Embryonic facial prominence (tissue), 1 donor: ENCODE data around the gene ZNF420.
"Not testable (repeated sequence)": the region's sequence is repeated elsewhere in the genome, so short reads cannot be mapped to it uniquely, and the experiment has no call there.

Experiments
- DNase-seq: peaks from one replicate; pipeline ENCODE4 v3.0.0-alpha.2; 2016; ENCODE audit errors: extremely low spot score

ZNF420 gene

DNA sequence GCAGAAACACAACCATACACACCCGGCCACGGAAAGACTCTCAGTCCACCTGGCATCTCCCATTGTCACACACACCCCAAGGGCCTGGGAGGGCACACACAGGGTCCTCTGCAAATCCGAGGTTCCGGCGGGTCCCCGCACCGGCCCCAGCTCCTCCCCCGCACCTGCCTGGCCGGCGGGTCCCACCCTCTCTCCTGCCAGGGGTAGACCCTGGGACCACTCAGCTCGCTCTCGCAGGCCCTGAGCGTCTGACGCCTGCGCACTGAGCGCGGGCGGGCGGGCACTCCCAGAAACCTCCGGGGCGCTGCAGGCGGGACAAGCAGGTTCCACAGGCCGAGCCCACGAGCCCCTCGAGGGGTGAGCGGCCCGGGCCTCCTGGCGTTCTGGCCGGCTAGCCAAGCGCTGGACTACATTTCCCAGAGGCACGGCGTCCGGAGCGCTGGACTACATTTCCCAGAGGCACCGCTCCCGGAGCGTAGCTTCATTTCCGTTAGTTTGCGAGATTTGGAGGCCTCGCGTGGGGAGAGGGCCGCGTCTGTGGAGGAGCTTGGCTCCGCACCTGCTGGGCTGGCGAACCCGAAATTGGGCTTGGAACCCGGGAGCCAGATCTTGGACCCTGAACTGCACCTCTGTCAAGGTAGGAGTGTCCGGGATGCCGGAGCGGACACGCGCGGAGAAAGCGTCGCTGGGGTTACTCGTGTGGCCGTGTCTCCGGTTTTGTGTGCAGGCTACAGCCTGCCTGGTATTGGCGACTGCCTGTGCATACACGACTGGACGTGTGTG lies at the start of gene ZNF420:
Gene ZNF420, plus strand, starts transcription at position 500 of the 783 bp plus-strand sequence. CDS start 10,686 bp downstream, outside the sequence.
- DNase-seq = peak; percentile 89

DNA sequence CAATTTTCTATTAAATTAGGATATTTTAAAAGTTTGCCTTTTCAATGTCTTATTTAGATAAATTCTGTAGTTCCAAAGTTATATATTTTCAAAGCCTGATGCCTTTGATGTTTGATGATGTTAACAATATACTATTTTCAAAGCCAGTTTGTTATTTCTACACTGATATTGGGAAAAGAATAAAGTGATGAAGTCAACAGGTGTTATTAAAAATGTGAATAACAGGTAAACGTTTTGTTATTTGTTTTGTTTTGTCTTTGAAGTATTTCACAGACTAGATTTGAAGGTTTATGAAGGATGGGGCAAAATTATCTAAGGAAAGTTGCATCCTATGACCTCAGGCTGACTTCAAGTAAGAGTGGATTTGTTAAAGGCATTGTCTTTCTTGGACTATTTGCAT lies 33.1 kb upstream of the ZNF420 start:
- DNase-seq = no peak

GRCh38 chr19:37055330-37055729 lies 22.9 kb upstream of the ZNF420 start:
- no peak for DNase-seq

DNA sequence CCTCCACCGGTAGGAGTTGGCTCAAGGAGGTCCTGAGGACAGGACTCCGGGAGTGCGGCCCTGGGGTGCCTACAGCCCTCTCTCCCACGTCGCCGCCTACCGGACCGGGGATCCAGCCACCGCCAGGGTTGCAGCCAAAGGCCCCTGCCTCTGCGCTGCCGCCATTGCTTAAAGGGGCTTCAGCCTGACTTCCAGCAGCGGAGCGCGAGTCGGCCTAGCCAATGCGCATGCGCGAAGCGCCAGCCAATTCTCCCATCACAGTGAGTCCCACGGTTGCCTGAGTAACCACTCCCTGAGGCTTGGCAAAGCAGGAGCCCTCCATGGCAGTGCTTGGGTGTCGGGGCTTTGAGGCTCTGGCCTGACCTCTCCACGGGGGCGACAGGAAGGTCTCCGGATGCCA lies 21.5 kb upstream of the ZNF420 start:
- no peak for DNase-seq

GRCh38 chr19:37059142-37059541 lies 19.1 kb upstream of the ZNF420 start:
- DNase-seq = no peak

GRCh38 chr19:37064886-37065285 lies 13.3 kb upstream of the ZNF420 start:
- DNase-seq = not testable (repeated sequence)

GRCh38 chr19:37074111-37074510 lies 4.1 kb upstream of the ZNF420 start:
- DNase-seq = no peak

DNA sequence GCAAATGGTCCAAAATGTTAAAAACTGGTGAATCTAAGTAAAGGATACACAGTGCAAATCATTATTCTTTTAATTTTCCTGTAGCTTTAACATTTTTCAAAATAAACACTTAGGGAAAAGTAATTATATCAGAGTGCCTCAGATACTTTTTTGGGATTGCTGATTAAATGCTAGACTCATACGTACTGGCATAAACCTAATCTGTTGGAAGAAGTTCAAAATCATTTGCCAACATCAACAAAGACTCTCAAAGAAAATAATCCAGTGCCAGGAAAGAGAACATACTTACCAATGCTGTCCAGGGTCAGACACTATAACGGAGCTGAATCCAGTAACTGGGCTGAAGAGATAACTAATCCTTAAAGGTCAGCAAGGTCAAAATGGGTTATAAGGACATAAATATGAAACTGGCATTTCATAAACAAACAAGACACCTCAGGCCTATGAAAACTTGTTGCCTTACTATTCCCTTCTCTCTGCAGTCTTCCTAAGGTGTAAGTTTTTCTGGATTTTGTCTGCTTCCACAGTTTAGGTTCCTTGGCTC lies 3.3 kb upstream of the ZNF420 start:
- no peak for DNase-seq

- not testable (repeated sequence) for DNase-seq
Measured at GRCh38 chr19:37076524-37076923, 1.7 kb upstream of the ZNF420 start.

GRCh38 chr19:37077501-37077933 lies 716 bp upstream of the ZNF420 start:
- no peak for DNase-seq

DNA sequence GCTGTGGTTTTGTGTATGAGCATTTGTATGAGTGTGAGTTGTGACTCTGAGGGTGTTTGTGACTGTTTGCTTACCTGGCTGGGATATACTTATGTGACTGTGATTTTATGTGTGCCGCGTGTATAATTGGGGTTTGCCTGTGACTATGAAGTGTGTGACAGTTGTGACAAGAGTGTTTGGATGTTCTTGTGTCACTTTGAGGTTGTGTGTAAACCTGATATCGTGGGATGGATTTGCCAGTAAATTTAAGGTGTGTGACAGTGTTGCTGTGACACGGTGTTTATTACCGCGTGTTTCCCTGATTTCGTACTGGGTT lies 442 bp downstream of the ZNF420 start:
- no peak for DNase-seq

DNA sequence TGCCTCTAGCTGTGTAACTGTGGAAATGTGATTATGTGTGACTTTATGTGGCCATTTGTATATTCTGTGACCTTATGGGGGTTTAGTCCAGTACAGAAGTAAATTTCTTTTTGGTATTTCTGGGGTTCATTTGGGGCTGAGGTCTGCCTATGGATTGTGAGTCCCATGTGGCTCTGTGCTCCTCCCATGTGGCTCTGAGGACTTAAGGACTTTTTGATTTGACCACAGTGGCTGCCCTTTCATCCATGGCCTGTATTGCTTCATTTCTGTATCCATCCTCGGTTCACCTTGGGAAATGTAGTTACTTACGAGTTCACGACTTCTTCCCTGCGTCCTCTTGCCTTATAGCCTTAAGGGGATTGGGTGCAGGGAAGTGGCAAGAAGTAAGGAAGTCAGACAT lies 1.0 kb downstream of the ZNF420 start:
- DNase-seq = no peak

DNA sequence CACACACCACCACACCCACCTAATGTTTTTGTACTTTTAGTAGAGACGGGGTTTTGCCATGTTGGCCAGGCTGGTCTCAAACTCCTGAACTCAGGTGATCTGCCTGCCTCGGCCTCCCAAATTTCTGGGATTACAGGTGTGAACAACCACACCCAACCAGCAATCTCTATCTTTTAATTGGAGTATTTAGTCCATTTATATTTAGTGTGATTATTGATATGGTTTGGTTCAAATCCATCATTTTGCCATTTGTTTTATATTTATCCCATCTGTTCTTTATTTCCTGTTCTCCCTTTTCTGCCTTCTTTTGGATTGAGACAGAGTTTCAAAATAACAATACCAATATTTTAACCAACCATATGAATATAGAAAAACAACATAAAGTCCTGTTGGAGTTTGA lies 4.1 kb downstream of the ZNF420 start:
- DNase-seq = no peak

GRCh38 chr19:37087110-37087509 lies 8.9 kb downstream of the ZNF420 start:
- DNase-seq = no peak

DNA sequence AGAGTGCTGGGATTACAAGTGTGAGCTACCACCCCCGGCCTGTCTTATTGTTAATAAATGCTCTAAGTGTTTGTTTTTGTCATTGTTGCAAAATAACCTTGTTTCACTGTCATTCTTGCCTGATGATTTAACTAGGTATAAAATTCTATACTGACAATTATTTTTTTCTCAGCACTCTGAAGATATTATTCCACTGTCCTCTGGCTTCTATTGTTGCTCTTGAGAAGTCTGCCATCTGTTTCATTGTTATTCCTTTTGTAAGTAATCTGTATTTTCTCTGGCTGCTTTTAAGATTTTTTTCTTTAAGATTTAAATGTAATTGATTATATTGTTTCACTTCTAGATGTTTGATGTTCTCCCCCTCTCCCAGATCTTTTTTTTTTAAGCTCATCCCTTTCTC lies 17.6 kb downstream of the ZNF420 start:
- no peak for DNase-seq

DNA sequence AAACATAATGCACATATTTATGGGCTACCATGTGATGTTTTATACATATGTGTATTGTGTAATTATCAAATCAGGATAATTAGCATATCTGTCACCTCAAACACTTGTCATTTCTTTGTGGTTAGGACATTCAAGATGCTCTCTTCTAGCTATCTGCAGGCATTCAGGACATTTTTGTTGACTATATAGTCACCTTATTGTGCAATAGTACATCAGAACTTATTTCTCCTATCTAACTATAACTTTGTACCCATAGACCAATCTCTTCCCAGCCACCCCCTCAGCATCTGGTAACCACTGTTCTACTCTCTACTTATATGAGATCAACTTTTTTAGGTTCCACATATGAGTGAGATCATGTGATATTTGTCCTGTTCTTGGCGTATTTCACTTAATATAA lies 20.3 kb downstream of the ZNF420 start:
- DNase-seq = no peak

DNA sequence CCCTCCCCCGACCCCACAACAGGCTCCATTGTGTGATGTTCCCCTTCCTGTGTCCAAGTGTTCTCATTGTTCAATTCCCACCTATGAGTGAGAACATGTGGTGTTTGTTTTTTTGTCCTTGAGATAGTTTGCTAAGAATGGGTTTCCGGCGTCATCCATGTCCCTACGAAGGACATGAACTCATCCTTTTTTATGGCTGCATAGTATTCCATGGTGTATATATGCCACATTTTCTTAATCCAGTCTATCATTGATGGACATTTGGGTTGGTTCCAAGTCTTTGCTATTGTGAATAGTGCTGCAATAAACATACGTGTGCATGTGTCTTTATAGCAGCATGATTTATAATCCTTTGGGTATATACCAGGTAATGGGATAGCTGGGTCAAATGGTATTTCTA lies 25.9 kb downstream of the ZNF420 start:
- not testable (repeated sequence) for DNase-seq

- DNase-seq = not testable (repeated sequence)
Measured at GRCh38 chr19:37111753-37112152, 33.5 kb downstream of the ZNF420 start.

DNA sequence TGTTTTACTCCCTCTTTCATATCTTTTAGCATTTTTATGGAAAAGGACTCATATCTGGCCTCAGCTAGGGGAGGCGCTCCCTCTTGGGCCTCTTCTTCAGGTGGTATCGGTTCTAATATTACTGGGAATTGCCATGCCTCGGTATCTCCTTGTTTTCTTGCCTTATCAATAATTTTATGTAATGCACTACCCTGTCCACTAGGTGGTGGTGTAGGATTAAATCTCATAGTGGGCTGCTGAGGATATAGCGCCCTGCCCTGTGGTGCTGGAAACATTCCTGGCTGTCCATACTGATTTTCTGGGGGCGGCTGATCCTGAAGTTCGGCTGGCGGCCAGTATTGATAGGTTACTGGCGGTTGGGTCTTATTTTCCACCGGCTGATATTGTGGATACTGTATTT lies 35.8 kb downstream of the ZNF420 start:
- no peak for DNase-seq

GRCh38 chr19:37122093-37122492 lies 43.9 kb downstream of the ZNF420 start:
- DNase-seq = not testable (repeated sequence)

DNA sequence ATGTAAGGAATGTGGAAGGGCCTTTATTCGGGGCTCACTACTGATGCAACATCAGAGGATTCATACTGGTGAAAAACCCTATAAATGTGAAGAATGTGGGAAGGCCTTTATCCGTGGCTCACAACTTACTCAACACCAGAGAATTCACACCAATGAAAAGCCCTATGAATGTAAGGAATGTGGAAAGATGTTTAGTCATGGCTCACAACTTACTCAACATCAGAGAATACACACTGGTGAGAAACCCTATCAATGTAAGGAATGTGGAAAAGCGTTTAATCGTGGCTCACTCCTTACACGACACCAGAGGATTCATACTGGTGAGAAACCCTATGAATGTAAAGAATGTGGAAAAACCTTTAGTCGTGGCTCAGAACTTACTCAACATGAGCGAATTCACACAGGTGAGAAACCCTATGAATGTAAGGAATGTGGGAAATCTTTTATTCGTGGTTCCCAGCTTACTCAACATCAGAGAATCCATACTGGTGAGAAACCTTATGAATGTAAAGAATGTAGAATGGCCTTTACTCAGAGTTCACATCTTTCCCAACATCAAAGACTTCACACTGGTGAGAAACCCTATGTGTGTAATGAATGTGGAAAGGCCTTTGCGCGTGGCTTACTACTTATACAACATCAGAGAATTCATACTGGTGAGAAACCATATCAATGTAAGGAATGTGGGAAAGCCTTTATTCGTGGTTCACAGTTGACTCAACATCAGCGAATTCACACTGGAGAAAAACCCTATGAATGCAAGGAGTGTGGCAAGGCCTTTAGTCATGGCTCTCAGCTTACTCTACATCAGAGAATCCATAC lies 50.0 kb downstream of the ZNF420 start:
- no peak for DNase-seq

DNA sequence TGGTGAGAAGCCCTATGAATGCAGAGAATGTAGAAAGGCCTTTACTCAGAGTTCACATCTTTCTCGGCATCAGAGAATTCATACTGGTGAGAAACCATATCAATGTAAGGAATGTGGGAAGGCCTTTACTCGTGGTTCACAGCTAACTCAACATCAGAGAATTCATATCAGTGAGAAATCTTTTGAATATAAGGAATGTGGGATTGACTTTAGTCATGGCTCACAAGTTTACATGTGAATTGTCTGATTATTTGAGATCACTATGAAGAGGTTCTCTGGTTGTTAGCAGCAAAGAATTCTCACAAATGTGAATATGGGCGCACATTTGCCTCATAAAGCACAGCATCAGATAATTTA lies 50.6 kb downstream of the ZNF420 start:
- DNase-seq = no peak

GRCh38 chr19:37136111-37136510 lies 57.9 kb downstream of the ZNF420 start:
- DNase-seq = no peak
